Measurements from ENCODE around the gene ENO1. TPM values are rescaled to one million over a fixed set of nuclear protein-coding genes. Genes with fewer than 3 reads are reported as not detected.

The ENO1 gene
- total RNA-seq, 6 donors from 2014 or later: 259 to 1,187 (median 717) TPM

GRCh38 chr1:8848663-8849386, 29.7 kb downstream of the ENO1 start:
- H3K4me1 ChIP-seq: peaks cover 7 to 19% (median 11%) of the 10 kb centered on the region in 4 donors
- DNase-seq: peak; percentile 94 to 96
- peak; percentile 96 to 97 for ATAC-seq (ENCODE audit: low FRiP score in 2 of 2)
- WGBS, 2 donors: 35 to 38% methylated on average over 15 to 18 of the region's 19 CpGs
- H3K27me3 ChIP-seq: no peaks in the 10 kb centered on the region
- peak overlapping the region in 1 of 4 donors; percentile 66 for H3K27ac ChIP-seq
- H3K36me3 ChIP-seq: no peaks in the 10 kb centered on the region
- no peak overlapping the region for H3K4me3 ChIP-seq
- H3K9me3 ChIP-seq: no peaks in the 10 kb centered on the region
- TF ChIP-seq POLR2A (IDR thresholded peaks at IDR 0.05) (no peak), CTCF (IDR thresholded peaks at IDR 0.05) (peak; percentile 85 to 94 (median 92)), POLR2AphosphoS5 (IDR thresholded peaks at IDR 0.05) (peak in 1 of 2 donors; percentile 25)

GRCh38 chr1:8847990-8848389, 30.5 kb downstream of the ENO1 start:
- TF ChIP-seq POLR2AphosphoS5 (IDR thresholded peaks at IDR 0.05) (no peak), POLR2A (IDR thresholded peaks at IDR 0.05) (no peak), CTCF (IDR thresholded peaks at IDR 0.05) (no peak), EP300 (IDR thresholded peaks at IDR 0.05) (no peak)
- Histone ChIP-seq H3K4me1 (peaks cover 7 to 19% (median 11%) of the 10 kb centered on the region in 4 donors), H3K9me3 (no peaks in the 10 kb centered on the region), H3K27ac (peak overlapping the region in 1 of 4 donors; percentile 66), H3K4me3 (no peak overlapping the region), H3K27me3 (no peaks in the 10 kb centered on the region), H3K36me3 (no peaks in the 10 kb centered on the region)
- DNase-seq (no peak), ATAC-seq (ENCODE audit: low FRiP score in 2 of 2) (no peak)
- WGBS, 2 donors: 33 to 53% methylated on average over 1 to 5 of the region's 5 CpGs

GRCh38 chr1:8846263-8846662, 32.2 kb downstream of the ENO1 start:
- ATAC-seq (ENCODE audit: low FRiP score in 2 of 2) (no peak), DNase-seq (no peak)
- Histone ChIP-seq H3K9me3 (no peaks in the 10 kb centered on the region), H3K27me3 (no peaks in the 10 kb centered on the region), H3K4me3 (no peak overlapping the region), H3K27ac (no peak overlapping the region), H3K36me3 (no peaks in the 10 kb centered on the region), H3K4me1 (peaks cover 7 to 19% (median 11%) of the 10 kb centered on the region in 4 donors)
- TF ChIP-seq CTCF (IDR thresholded peaks at IDR 0.05) (no peak), POLR2AphosphoS5 (IDR thresholded peaks at IDR 0.05) (no peak), POLR2A (IDR thresholded peaks at IDR 0.05) (no peak), EP300 (IDR thresholded peaks at IDR 0.05) (no peak)
- 84% methylated on average over 3 to 4 of the region's 4 CpGs for WGBS, 2 donors

- no peaks in the 10 kb centered on the region for H3K27me3 ChIP-seq
- TF ChIP-seq POLR2A (IDR thresholded peaks at IDR 0.05) (no peak), POLR2AphosphoS5 (IDR thresholded peaks at IDR 0.05) (no peak), CTCF (IDR thresholded peaks at IDR 0.05) (no peak), EP300 (IDR thresholded peaks at IDR 0.05) (no peak)
- DNase-seq: peak in 1 of 2 donors; percentile 55
- H3K27ac ChIP-seq: no peak overlapping the region
- no peak overlapping the region for H3K4me3 ChIP-seq
- peaks cover 7 to 19% (median 11%) of the 10 kb centered on the region in 4 donors for H3K4me1 ChIP-seq
- no peaks in the 10 kb centered on the region for H3K9me3 ChIP-seq
- ATAC-seq (ENCODE audit: low FRiP score in 2 of 2): no peak
- WGBS, 2 donors: 91% methylated on average over 21 of the region's 21 CpGs
- H3K36me3 ChIP-seq: no peaks in the 10 kb centered on the region
These were observed 33.1 kb downstream of the ENO1 start for GRCh38 chr1:8845104-8846097.

All from upper lobe of left lung (tissue), 6 donors.